Activated CD4-positive, alpha-beta T cell treated with anti-CD3 and anti-CD28 coated beads, Interleukin-2, amount 10 ng/mL, durations not matched to agents 24 days and 14 days (primary cell): ENCODE data around the gene TTPAL. TPM values are rescaled to one million over a fixed set of nuclear protein-coding genes. Genes with fewer than 3 reads are reported as not detected.

ENCODE experiments used
- DNase-seq: peaks from one replicate; pipeline ENCODE4 v3.0.0; 2022
- H3K27ac Mint-ChIP-seq: one replicate; pipeline ENCODE4 v1.8.0; 2022; ENCODE audit warnings: mild to moderate bottlenecking, mixed read lengths
- H3K27me3 Mint-ChIP-seq: one replicate; pipeline ENCODE4 v1.8.0; 2022; ENCODE audit warnings: mixed read lengths
- H3K36me3 Mint-ChIP-seq: one replicate; pipeline ENCODE4 v1.8.0; 2022; ENCODE audit warnings: low read depth, mild to moderate bottlenecking, mixed read lengths
- H3K4me1 Mint-ChIP-seq: one replicate; pipeline ENCODE4 v1.8.0; 2021; ENCODE audit warnings: mixed read lengths
- H3K4me3 Mint-ChIP-seq: one replicate; pipeline ENCODE4 v1.8.0; 2022; ENCODE audit warnings: mild to moderate bottlenecking, moderate library complexity, mixed read lengths
- H3K9me3 Mint-ChIP-seq: one replicate; pipeline ENCODE4 v1.8.0; 2021; ENCODE audit warnings: mixed read lengths
- intact Hi-C: fragments of 100-400 bp; cut with micrococcal nuclease; formaldehyde crosslinking; loops from one replicate; pipeline ENCODE4 v1.15.1; 2023
- total RNA-seq: library from RNA; stranded (reverse); gene quantifications from 2 replicates; pipeline ENCODE4 v1.2.3, GENCODE V29; 2022

Gene TTPAL
- total RNA-seq, 1 donor from 2014 or later = 22.6 TPM

DNA sequence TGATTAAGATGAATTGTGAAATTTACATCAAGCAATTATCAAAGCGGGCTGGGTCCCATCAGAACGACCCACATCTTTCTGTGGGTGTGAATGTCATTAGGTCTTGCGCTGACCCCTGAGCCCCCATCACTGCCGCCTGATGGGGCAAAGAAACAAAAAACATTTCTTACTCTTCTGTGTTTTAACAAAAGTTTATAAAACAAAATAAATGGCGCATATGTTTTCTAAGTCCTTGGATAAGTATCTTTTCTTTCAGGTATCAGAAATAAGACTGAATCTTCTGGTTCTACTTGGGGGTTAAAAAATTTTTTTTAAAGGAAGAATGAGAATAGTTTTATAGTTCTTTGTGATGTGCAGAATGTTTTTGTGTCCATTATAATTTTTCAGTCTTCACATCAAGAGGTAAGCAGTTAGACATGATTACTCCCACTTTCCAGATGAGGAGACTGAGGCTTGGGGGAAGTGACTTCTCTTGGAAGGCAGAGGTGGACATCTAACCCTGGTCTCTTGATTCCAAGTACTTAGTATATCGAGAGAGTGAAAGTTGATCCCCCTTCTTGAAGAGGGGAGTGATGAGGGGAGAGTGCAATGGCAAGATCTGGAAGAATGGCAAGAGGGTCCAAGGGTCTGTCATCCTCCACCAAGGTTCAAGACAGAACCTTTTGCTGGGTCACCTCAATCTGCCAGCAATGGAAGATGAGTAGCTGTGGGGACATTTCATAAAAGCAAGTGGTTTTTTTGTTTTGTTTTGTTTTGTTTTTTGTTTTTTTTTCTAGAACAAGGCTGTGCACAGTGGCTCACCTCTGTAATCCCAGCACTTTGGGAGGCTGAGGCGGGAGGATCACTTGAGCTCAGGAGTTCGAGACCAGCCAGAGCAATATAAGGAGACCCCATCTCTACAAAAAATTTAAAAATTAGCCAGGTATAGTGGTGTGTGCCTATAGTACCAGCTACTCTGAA, 42.8 kb upstream of the TTPAL start:
- Mint-ChIP-seq H3K36me3 (no peaks in the 10 kb centered on the region), H3K27me3 (peaks cover 10% of the 10 kb centered on the region), H3K4me1 (no peaks in the 10 kb centered on the region), H3K4me3 (no peak overlapping the region), H3K9me3 (no peaks in the 10 kb centered on the region), H3K27ac (no peak overlapping the region)
- no peak for DNase-seq
- intact Hi-C loops = no loop called here

DNA sequence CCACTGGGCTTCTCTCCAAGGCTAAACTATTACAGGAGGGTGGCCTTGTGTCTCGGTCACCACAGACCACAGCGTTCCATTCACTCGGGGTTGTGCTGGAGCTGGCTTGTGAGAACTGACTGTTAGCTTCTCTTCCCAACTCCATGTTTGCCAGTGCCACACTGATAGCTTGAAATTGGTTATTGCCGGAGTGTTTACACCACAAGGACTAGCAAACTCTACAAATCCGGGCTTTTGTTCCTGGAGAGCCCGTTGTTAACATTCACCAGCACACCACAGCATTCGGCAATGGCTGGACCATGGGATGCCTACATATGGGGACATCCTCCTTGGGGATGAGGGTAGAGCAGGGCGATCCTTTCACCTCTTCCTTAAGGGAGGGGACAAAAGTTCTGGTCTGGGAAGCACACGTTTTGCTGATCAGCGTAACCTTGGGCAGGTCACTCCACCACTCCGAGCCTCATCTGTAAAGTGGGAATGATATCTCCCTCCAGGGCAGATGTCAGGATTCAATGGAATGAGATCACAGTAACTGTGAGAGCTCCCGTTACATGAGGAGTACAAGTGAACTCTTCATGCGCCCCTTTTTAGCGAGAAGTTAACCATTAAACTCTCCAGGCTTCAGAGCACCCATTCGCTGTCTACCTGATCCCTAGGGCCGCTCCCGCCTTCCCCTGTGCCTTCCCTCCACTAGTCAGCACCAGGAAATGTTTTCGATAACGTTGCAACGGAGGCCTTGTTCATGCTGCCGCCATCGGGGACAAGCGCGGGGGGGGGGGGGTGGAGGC, 41.7 kb upstream of the TTPAL start:
- intact Hi-C loops = no loop called here
- Mint-ChIP-seq H3K9me3 (no peaks in the 10 kb centered on the region), H3K27me3 (peaks cover 10% of the 10 kb centered on the region)

DNA sequence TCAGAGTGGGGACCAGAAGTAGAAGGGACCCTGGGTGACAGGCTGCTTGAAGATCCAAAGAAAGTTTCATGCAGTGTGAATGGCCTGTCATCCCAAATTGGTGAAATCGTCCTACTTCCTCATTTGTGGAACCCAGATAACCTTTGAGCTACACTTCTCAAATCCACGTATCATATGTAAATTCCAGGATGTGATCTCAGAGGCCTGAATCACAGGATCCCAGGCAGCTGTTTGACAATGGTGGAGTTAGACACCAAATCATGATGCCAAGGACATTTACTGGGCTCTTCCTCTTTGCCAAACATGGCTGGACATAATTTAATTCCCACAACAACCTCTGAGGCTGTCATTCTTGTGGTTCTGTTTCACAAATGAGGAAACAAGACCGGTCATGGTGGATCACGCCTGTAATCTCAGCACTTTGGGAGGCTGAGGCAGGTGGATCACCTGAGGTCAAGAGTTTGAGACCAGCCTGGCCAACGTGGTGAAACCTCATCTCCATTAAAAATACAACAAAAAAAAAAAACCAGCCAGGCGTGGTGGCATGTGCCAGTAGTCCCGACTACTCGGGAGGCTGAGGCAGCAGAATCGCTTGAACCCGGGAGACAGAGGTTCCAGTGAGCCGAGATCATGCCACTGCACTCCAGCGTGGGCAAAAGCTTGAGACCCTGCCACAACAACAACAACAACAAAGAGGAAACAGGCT, 39.9 kb upstream of the TTPAL start:
- Mint-ChIP-seq H3K27ac (no peak overlapping the region), H3K4me1 (no peaks in the 10 kb centered on the region), H3K4me3 (no peak overlapping the region), H3K36me3 (no peaks in the 10 kb centered on the region), H3K27me3 (peaks cover 9% of the 10 kb centered on the region), H3K9me3 (no peaks in the 10 kb centered on the region)
- intact Hi-C loops = no loop called here
- no peak for DNase-seq

More for the DNA sequence above, 41.7 kb upstream of the TTPAL start:
- no peak for DNase-seq
- Mint-ChIP-seq H3K27ac (no peak overlapping the region), H3K4me3 (no peak overlapping the region), H3K4me1 (no peaks in the 10 kb centered on the region), H3K36me3 (no peaks in the 10 kb centered on the region)

DNA sequence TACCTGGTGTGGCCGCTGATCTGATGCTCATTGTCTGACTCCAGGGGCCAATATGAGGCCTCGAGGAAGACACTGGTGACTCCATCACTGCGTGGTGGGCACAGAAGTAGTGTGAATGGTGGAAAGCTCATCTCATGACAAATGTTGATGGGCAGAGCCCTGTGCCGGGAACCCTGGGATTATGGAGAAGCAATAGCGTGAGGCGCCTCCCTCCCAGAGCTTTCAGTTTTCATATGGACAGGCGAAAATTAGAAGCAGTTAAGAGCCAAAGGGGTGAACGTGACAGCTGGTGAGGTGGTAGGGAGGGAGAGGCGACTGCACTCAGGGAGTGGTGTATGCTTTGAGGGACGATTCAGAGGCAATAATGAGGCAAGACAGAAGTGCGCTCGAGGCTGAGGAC, 39.3 kb upstream of the TTPAL start:
- Mint-ChIP-seq H3K36me3 (no peaks in the 10 kb centered on the region), H3K27ac (no peak overlapping the region), H3K4me1 (no peaks in the 10 kb centered on the region), H3K9me3 (no peaks in the 10 kb centered on the region), H3K4me3 (no peak overlapping the region), H3K27me3 (peaks cover 9% of the 10 kb centered on the region)
- intact Hi-C loops = no loop called here
- no peak for DNase-seq

DNA sequence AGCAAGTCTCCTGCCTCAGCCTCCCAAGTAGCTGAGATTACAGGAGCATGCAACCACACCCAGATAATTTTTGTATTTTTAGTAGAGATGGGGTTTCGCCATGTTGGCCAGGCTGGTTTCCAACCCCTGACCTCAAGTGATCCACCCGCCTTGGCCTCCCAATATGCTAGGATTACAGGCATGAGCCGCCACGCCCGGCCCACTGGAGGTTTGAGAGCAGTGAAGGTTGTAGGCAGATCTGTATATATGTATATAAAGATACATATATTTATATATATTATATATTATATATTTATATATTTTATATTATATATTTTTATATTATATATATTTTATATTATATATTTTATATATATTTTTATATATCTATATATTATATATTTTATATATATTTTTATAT, 38.2 kb upstream of the TTPAL start:
- no peak overlapping the region for H3K27ac Mint-ChIP-seq
- intact Hi-C loops = no loop called here
- H3K27me3 Mint-ChIP-seq = peaks cover 9% of the 10 kb centered on the region
- no peaks in the 10 kb centered on the region for H3K4me1 Mint-ChIP-seq
- no peaks in the 10 kb centered on the region for H3K36me3 Mint-ChIP-seq
- H3K4me3 Mint-ChIP-seq = no peak overlapping the region
- no peaks in the 10 kb centered on the region for H3K9me3 Mint-ChIP-seq
- DNase-seq = no peak

DNA sequence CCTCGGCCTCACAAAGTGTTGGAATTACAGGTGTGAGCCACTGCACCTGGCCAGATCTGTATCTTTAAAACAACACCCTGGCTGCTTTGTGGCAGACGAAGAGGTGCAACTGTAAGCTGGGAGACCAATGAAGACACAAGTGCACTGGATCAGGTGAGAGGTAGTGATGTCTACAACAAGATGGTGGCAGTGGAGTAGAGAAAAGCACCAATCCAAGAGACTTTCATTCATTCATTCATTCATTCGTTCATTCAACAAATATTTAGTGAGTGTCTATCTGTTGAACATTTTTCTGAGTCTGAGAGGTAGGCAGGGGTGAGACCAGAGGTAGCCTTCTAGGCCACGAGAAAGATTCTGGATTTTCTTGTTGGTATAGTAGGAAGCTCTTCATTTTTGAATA, 36.9 kb upstream of the TTPAL start:
- Mint-ChIP-seq H3K36me3 (no peaks in the 10 kb centered on the region), H3K4me3 (no peak overlapping the region), H3K27ac (no peak overlapping the region), H3K9me3 (no peaks in the 10 kb centered on the region), H3K4me1 (no peaks in the 10 kb centered on the region), H3K27me3 (peaks cover 4% of the 10 kb centered on the region)
- intact Hi-C loops = no loop called here
- DNase-seq = no peak

DNA sequence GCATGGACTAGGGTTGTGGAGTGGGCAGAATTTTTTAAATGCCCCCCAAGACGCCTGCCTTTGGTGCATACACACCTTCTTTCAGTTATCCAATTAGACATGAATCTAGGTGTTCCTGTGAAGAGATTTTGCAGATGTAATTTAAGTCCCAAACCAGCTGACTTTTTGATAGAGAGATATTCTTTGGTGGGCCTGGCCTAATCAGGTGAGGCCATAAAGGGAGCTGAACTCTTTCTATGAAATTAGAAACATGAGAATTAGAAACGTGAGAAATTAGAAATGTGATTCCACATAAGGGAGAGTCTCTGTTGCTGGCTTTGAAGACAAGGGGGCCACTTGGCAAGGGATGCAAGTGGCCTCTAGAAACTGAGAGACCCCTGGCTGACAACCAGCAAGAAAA, 36.4 kb upstream of the TTPAL start:
- Mint-ChIP-seq H3K36me3 (no peaks in the 10 kb centered on the region), H3K4me1 (no peaks in the 10 kb centered on the region), H3K4me3 (no peak overlapping the region), H3K27ac (no peak overlapping the region), H3K27me3 (peaks cover 2% of the 10 kb centered on the region), H3K9me3 (no peaks in the 10 kb centered on the region)
- DNase-seq = no peak
- intact Hi-C loops = no loop called here

DNA sequence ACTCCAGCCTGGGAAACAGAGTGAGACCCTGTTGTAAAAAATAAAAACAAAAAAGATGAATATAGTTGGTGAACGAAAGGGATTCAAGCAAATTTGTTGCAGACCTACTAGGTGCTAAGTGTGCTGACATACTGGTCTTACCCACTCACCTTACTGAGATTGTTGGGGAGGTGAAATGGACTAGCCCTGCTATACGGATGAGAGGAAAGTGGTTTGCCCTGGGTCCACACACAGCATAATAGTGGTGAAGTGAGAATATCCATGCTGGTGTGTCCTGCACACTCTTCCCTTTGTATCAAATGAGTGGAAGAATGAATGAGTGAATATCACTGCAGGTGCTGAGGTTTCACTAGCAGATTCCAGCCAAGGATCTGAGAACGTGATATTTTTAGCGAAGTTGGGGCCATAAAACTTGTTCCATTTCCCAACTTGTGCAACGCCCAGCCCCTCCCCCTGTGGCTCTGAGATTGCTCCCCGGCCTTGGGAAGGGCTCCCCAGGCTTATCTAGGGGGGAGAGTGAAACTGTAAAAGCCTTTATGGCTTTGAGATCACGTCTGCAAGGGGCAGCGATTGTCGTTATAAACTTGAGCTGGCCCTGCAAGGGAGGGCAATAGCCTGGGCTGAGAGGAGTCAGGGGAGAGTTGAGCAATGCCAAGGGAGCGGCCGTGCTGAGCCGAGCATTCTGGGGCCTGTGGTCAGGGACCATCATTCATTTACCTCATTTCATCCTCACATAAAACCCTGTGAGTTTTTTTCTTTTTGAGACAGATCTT, 33.2 kb upstream of the TTPAL start:
- intact Hi-C loops = no loop called here

DNA sequence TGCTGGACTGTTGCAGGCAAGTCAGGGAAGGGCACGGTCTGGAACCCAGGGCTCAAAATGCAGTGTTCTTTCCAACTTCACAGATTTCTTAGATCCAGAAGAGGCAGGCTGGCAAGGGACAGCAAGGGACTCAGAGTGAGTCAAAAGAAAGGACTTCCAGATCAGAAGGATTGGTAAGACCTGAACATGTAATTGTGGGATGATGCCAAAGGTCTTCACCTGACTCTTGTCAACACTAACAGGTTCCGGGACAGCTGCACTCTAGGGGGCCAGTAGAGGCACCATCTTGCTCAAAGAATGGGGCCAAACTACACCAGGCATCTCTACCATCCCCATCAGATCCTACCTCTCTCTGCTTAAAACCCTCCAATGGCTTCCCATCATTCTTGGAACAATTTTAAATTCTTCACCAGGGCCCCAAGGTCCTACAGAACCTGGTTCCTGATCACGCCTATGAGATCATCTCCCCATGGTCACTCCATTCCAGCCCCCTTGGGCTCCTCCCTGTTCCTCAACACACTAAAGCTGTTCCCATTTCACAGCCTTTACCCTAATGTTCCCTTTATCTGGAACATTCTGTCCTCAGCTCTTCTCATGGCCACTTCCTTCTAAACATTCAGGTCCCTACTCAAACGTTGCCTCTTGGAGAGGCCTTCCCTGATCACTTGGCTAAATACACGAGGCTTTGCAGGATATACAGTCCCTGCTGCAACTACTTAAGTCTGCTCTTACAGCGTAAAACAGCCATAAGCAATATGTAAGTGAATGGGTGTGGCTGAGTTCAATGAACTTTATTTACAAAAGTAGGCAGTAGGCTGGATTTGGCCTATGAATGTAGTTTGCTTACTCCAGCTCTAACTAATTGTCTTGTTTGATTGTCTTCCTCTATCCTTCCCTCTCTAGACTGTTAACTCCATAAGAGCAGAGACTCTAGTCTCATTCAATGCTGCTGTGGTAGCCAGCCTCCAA, 29.6 kb upstream of the TTPAL start:
- Mint-ChIP-seq H3K27me3 (peaks cover 2% of the 10 kb centered on the region), H3K27ac (no peak overlapping the region), H3K4me3 (no peak overlapping the region), H3K36me3 (no peaks in the 10 kb centered on the region), H3K9me3 (no peaks in the 10 kb centered on the region), H3K4me1 (no peaks in the 10 kb centered on the region)
- no peak for DNase-seq
- intact Hi-C loops = no loop called here

More for the DNA sequence above, 33.2 kb upstream of the TTPAL start:
- Mint-ChIP-seq H3K27ac (no peak overlapping the region), H3K27me3 (peaks cover 2% of the 10 kb centered on the region), H3K36me3 (no peaks in the 10 kb centered on the region), H3K4me3 (no peak overlapping the region), H3K9me3 (no peaks in the 10 kb centered on the region), H3K4me1 (no peaks in the 10 kb centered on the region)
- DNase-seq = no peak

DNA sequence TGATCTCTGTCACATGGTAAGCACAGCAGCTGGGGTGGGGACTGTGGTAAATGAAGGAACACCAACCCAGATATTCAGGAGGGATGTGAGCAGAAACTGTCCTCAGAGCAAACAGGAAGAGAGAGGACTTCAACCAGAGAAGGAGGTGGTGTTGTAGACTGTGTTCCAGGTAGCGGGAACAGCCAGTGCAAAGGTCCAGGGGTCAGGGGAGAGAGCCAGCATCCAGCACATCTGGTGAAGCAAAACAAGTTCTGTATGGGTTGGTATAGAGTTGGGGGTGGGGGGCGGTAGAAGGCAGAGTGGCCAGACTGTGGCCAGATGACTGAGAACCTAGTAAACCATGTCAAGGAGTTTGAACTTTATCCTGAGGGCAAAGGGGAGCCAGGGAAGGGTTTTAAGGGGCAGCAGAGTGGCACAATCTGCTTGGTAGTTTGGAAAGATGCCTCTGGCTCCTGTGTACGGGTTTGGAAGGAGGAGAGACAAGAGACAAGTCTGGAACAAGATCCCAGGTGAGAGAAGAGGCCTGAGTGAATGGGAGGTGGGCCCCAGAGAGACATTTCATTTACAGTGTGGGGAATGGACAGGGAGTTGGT, 27.8 kb upstream of the TTPAL start:
- Mint-ChIP-seq H3K9me3 (no peaks in the 10 kb centered on the region), H3K27ac (no peak overlapping the region), H3K4me3 (no peak overlapping the region), H3K36me3 (no peaks in the 10 kb centered on the region), H3K27me3 (no peaks in the 10 kb centered on the region), H3K4me1 (no peaks in the 10 kb centered on the region)
- no peak for DNase-seq
- intact Hi-C loops = no loop called here

DNA sequence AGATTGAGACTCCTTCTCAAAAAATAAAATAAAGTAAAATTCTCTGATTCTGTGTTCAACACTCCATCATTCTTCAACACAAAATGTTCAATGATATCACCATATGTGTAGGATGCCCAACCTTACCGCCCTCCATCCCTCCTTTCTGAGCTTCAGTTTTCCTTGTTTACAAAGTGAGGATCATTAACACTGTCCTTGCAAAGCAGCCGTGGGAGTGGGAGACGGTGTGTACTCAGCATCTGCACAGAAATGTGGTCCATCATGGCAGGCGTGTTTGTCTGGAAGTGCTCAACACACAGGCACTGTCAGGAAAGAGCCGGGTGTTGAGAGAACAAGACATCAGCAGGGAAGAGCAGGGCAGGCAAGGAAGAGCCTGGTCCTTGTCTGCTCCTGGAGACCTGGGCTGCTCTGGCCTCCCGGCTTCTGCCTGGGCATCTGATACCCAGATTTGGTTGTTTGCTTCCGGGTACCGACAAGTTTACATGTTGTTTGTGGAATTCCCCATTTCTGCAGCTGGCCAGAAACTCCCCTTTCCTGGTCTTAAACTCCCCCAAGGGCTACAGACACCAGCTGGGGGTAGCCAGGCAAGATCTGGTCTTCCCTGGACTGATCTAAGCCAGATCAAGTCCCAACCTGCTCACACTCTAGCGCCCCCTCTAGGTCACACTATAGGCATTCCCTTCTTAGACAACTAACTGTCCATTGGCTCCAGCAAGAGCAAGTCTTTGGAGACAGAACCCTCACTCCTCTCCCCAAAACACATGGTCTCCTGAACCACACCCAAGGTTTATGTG, 26.7 kb upstream of the TTPAL start:
- H3K4me1 Mint-ChIP-seq = no peaks in the 10 kb centered on the region
- peak; percentile 62 for DNase-seq
- no peak overlapping the region for H3K27ac Mint-ChIP-seq
- intact Hi-C loops = no loop called here
- no peaks in the 10 kb centered on the region for H3K9me3 Mint-ChIP-seq
- H3K27me3 Mint-ChIP-seq = no peaks in the 10 kb centered on the region
- H3K36me3 Mint-ChIP-seq = no peaks in the 10 kb centered on the region
- H3K4me3 Mint-ChIP-seq = no peak overlapping the region

DNA sequence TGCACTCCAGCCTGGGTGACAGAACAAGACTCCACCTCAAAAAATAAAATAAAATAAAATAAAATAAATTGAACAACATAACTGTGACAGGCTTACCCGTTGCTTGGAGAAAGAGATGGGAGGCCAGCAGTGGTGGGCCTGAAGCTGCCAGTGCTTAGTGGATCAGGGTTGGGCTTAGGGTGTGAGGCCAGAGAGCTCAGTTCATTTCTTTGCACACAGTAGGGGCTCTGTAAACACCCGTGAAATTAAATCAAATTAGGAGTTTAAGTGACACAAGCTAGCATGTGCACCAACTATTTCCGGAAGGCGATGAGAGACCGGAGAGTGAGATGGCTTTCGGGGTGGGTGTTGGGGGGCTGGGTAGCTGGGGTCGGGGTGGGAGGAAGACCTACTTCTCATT, 25.8 kb upstream of the TTPAL start:
- no peak for DNase-seq
- Mint-ChIP-seq H3K36me3 (no peaks in the 10 kb centered on the region), H3K4me3 (no peak overlapping the region), H3K9me3 (no peaks in the 10 kb centered on the region), H3K27ac (no peak overlapping the region), H3K27me3 (no peaks in the 10 kb centered on the region), H3K4me1 (no peaks in the 10 kb centered on the region)
- intact Hi-C loops = no loop called here
